Esophagus muscularis mucosa (tissue), 3 donors: ENCODE measurements around the gene CMPK1.

Source experiments
- CTCF ChIP-seq, 3 experiments: fragments of 200-600 bp in 2 of 3; fragments of 450-650 bp in 1 of 3; sonication (generic) in 2 of 3; IDR thresholded peaks; one replicate each; pipeline ENCODE4 v1.5.1; 2017 to 2019; ENCODE audit warnings: antibody characterized with exemption in 3 of 3, mild to moderate bottlenecking in 2 of 3, moderate library complexity in 1 of 3
- POLR2A ChIP-seq: fragments of 450-650 bp; IDR thresholded peaks from one replicate; pipeline ENCODE4 v1.6.1; 2017; ENCODE audit warnings: antibody characterized with exemption, moderate library complexity, mild to moderate bottlenecking, low read depth
- POLR2AphosphoS5 ChIP-seq, 2 donors: sonication (generic); formaldehyde crosslinking; IDR thresholded peaks; one replicate each; pipeline ENCODE4 v1.6.1; 2017; ENCODE audit warnings: antibody characterized with exemption in 2 of 2

- TF ChIP-seq POLR2A = no peak
- no peak for TF ChIP-seq CTCF (IDR thresholded peaks at IDR 0.05)
- TF ChIP-seq POLR2AphosphoS5 (IDR thresholded peaks at IDR 0.05) = no peak
Observed at GRCh38 chr1:47399138-47399845, 65.7 kb downstream of the CMPK1 start.
